Astrocyte of the spinal cord (primary cell): ENCODE results near the gene TBX20.

Source experiments
- DNase-seq: peaks from one replicate; pipeline ENCODE4 v3.0.0; 2011; ENCODE audit warnings: low read depth, low spot score
- H3K4me3 ChIP-seq: 2 replicates; pipeline ENCODE4 v1.5.1; 2011; ENCODE audit warnings: low read depth, mild to moderate bottlenecking, low read length, moderate library complexity
- in situ Hi-C: cut with HindIII; loops from 2 replicates; pipeline ENCODE4 v1.10.0; 2017; ENCODE audit warnings: low sequenced_read_pairs
- TF ChIP-seq, protein P1 (sequence below): IDR thresholded peaks from 2 replicates; pipeline ENCODE4 v1.5.1; 2012; ENCODE audit warnings: low read depth, mild to moderate bottlenecking, low read length, inconsistent platforms

TBX20 gene, protein sequence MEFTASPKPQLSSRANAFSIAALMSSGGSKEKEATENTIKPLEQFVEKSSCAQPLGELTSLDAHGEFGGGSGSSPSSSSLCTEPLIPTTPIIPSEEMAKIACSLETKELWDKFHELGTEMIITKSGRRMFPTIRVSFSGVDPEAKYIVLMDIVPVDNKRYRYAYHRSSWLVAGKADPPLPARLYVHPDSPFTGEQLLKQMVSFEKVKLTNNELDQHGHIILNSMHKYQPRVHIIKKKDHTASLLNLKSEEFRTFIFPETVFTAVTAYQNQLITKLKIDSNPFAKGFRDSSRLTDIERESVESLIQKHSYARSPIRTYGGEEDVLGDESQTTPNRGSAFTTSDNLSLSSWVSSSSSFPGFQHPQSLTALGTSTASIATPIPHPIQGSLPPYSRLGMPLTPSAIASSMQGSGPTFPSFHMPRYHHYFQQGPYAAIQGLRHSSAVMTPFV

DNA sequence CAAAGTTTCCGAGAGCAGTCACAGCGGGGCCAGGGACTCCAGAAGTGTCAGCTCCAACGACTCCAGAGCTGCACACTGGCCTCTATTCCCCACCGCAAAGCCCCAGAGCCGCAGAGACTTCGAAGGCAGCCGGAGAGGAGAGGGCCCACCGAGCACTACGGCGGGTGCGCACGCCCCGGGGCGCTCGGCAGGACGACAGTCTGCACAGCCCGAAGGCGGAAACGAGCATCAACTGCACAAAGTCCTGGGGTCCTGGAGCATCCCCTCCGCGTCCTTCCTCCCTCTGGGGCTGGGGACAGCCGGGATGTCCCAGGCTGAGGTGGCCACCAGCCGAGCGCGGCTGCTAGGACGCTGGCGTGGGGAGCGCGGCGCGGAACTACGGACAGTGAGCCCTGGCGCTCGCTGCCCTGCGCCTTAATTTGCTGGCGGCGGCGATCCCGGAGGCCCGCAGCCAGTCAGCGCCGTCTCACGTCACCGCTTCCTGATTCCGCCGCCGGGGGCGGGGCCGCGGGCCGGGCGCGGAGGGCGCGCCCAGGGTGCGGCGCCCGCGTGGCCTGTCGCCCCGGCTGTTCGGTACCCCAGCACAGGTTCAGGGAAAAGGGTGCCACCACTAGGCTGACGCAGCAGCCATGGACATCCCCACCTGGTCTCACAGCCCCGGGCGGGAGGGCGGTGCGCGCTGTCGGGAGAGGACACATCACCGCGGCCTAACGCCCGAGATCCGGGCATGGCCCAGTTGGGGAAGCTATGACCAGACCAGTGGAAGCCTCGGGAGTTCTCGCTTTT, at the start of gene TBX20:
TBX20 (minus strand) TSS at position 391 of the 786 bp plus-strand sequence. CDS start 480 bp downstream, outside the sequence.
- in situ Hi-C loops, result no loop called here
- TF ChIP-seq, protein P1, sequence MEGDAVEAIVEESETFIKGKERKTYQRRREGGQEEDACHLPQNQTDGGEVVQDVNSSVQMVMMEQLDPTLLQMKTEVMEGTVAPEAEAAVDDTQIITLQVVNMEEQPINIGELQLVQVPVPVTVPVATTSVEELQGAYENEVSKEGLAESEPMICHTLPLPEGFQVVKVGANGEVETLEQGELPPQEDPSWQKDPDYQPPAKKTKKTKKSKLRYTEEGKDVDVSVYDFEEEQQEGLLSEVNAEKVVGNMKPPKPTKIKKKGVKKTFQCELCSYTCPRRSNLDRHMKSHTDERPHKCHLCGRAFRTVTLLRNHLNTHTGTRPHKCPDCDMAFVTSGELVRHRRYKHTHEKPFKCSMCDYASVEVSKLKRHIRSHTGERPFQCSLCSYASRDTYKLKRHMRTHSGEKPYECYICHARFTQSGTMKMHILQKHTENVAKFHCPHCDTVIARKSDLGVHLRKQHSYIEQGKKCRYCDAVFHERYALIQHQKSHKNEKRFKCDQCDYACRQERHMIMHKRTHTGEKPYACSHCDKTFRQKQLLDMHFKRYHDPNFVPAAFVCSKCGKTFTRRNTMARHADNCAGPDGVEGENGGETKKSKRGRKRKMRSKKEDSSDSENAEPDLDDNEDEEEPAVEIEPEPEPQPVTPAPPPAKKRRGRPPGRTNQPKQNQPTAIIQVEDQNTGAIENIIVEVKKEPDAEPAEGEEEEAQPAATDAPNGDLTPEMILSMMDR, result no peak
- H3K4me3 ChIP-seq, result peak within 1 kb of the TSS; percentile 21
- peak; percentile 22 for DNase-seq

DNA sequence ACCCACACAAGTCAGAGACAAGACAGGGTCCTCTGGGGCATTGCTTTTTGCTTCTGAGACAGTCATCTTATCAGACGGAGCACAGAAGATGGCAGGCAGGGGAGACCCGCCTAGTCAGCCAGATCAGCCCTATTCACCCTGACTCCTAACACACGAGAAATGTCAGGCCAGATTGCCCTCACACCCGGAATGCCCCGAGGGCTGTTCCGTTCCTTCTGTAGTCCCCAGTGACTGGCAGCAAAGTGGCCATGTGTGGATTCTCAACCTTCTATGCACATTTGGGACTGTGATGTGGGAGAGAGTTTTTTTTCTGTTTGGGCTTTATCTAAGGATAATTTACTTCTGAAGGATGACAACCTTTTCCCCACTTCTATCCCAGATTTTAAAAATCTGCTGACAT, 35.5 kb upstream of the TBX20 start:
- TF ChIP-seq, protein P1, result no peak
- no peak for DNase-seq
- H3K4me3 ChIP-seq, result no peak overlapping the region
- in situ Hi-C loops, result no loop called here

DNA sequence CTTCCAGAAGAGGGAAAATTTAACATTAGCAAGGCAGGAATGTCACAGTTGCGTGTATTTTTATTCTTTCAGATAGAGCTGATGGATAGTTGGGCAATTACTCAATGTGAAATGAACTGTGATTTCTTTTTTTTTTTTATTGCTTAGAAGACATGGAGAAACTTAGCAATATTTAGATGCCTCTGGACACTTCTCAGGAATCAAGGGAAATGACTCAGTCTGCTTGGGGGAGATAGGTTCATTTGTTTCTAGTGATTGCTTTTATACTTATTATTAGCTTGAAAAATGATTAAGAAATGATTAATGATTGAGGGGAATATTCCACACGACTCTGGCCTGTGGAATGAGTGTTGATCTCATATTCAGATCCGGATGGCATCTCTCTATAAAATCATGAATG, 33.1 kb upstream of the TBX20 start:
- TF ChIP-seq, protein P1, result no peak
- in situ Hi-C loops, result no loop called here
- no peak for DNase-seq
- no peak overlapping the region for H3K4me3 ChIP-seq

DNA sequence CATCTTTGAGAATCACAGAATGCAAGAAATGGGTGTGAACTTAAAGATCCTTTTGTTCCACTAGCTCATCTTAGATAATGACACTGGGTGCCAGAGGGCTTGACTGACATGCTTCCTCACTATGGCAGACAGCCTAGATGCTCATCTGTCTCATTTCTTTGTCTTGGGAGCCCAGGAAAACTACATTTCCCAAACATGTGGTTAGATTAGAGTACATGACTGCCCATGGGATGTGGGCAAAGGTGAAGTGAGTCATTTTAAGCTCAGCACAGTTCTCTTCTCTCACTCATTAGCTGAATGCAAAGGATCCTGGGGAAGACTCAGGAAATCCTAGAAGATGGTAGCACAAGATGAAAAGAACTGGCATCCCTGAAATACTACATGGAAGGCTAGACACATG, 32.5 kb upstream of the TBX20 start:
- in situ Hi-C loops, result no loop called here
- TF ChIP-seq, protein P1, result no peak
- peak; percentile 3 for DNase-seq
- no peak overlapping the region for H3K4me3 ChIP-seq

DNA sequence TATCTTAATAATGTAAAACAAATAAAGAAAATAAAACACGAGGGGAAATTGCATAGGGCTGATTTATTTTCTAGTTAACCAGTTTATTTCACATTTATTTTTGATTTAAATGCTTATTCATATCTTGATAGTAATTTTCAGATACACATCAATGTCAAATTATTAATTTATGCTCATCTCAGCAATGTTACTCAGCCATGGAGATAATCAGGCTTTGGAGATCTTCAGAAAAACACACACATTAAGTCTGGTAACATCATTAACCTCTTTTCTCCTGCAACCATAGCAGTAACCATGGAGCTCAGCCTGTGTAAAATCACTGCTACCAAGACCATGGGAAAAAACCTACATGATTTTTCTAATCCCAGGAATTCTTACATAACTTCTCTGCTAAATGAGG, 31.9 kb upstream of the TBX20 start:
- no peak overlapping the region for H3K4me3 ChIP-seq
- DNase-seq, result no peak
- TF ChIP-seq, protein P1, result no peak
- in situ Hi-C loops, result no loop called here

DNA sequence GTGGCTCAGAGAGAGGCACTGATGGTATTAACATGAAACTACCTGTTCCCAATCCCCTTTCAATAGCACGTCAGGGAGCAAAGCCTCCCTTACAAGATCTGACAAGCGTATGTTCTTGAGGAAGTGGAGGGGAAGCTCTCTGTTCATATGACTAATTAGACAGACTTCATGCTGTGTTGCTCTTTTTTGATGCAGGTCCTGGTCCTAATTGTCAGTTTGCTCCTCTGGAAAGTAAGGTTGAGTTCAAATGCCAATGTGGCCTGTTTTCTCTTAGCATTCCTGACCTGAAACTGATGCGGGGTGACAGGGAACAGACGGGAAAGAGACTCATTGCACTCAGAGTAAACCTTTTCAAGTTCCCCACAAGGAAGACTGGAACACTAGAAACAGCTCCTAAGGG, 27.0 kb upstream of the TBX20 start:
- TF ChIP-seq, protein P1, result no peak
- DNase-seq, result no peak
- in situ Hi-C loops, result no loop called here
- H3K4me3 ChIP-seq, result no peak overlapping the region
